ENCODE data around the gene HSD17B4.
"Not testable (repeated sequence)": the region's sequence is repeated elsewhere in the genome, so short reads cannot be mapped to it uniquely, and the experiment has no call there.

The HSD17B4 gene

GRCh38 chr5:119417891-119418605 is 34.2 kb upstream of the HSD17B4 start:
- Histone ChIP-seq H3K4me1 (ENCODE audit: control insufficient read depth, insufficient read depth, low read length) (no peaks in the 10 kb centered on the region), H3K36me3 (ENCODE audit: control insufficient read depth, insufficient read depth, low read length) (no peaks in the 10 kb centered on the region), H3K27me3 (ENCODE audit: control insufficient read depth, insufficient read depth, low read length) (no peaks in the 10 kb centered on the region), H3K9ac (ENCODE audit: low read length) (no peak overlapping the region), H3K4me3 (ENCODE audit: low read length) (no peak overlapping the region), H3K27ac (ENCODE audit: low read depth, low read length) (no peak overlapping the region)

DNA sequence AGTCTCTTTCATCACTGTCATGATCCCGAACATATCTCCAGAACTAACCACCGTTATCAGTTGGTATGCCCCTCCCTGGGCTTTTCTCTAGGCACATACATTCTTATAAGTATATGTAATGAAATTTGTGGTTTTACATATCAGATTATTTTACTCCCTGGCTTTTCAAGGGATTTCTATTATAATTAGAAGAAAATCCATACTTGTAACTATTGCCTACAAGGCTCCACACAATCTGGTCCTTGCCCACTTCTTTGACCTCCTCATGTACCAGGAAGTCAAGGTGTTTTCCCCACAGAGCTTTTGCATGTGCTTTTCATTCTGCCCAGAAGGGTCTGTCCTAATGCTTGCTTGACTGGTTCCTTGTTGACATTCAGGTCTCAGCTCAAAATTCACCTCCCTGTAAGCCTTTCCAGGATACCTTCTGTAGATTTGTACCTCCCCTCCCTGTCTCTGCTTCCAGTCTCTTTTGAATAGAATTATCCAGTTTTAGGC is 33.6 kb upstream of the HSD17B4 start:
- no peaks in the 10 kb centered on the region for H3K4me1 ChIP-seq (ENCODE audit: control insufficient read depth, insufficient read depth, low read length)
- H3K4me3 ChIP-seq (ENCODE audit: low read length): no peak overlapping the region
- H3K36me3 ChIP-seq (ENCODE audit: control insufficient read depth, insufficient read depth, low read length): no peaks in the 10 kb centered on the region
- H3K27ac ChIP-seq (ENCODE audit: low read depth, low read length): no peak overlapping the region
- no peaks in the 10 kb centered on the region for H3K27me3 ChIP-seq (ENCODE audit: control insufficient read depth, insufficient read depth, low read length)
- no peak overlapping the region for H3K9ac ChIP-seq (ENCODE audit: low read length)

DNA sequence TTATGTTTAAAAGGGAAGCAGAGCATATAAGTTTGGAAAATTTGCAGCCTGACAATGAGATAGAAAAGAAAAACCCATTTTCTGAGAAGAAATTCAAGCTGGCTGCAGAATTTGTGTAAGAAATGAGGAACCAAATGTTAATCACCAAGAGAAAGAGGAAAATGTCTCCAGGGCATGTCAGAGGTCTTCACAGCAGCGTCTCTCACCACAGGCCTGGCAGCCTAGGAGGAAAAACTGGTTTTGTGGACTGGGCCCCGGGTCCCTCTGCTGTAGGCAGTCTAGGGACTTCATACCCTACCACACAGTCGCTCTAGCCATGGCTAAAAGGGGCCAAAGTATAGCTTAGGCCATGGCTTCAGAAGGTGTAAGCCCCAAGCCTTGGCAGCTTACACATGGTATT is 32.1 kb upstream of the HSD17B4 start:
- no peaks in the 10 kb centered on the region for H3K27me3 ChIP-seq (ENCODE audit: control insufficient read depth, insufficient read depth, low read length)
- no peak overlapping the region for H3K9ac ChIP-seq (ENCODE audit: low read length)
- H3K27ac ChIP-seq (ENCODE audit: low read depth, low read length): no peak overlapping the region
- H3K4me3 ChIP-seq (ENCODE audit: low read length): no peak overlapping the region
- H3K36me3 ChIP-seq (ENCODE audit: control insufficient read depth, insufficient read depth, low read length): no peaks in the 10 kb centered on the region
- H3K4me1 ChIP-seq (ENCODE audit: control insufficient read depth, insufficient read depth, low read length): no peaks in the 10 kb centered on the region

GRCh38 chr5:119426057-119426456 is 26.2 kb upstream of the HSD17B4 start:
- no peaks in the 10 kb centered on the region for H3K27me3 ChIP-seq (ENCODE audit: control insufficient read depth, insufficient read depth, low read length)
- H3K27ac ChIP-seq (ENCODE audit: low read depth, low read length): no peak overlapping the region
- no peak overlapping the region for H3K9ac ChIP-seq (ENCODE audit: low read length)
- no peaks in the 10 kb centered on the region for H3K36me3 ChIP-seq (ENCODE audit: control insufficient read depth, insufficient read depth, low read length)
- no peak overlapping the region for H3K4me3 ChIP-seq (ENCODE audit: low read length)
- peaks cover 3% of the 10 kb centered on the region for H3K4me1 ChIP-seq (ENCODE audit: control insufficient read depth, insufficient read depth, low read length)

DNA sequence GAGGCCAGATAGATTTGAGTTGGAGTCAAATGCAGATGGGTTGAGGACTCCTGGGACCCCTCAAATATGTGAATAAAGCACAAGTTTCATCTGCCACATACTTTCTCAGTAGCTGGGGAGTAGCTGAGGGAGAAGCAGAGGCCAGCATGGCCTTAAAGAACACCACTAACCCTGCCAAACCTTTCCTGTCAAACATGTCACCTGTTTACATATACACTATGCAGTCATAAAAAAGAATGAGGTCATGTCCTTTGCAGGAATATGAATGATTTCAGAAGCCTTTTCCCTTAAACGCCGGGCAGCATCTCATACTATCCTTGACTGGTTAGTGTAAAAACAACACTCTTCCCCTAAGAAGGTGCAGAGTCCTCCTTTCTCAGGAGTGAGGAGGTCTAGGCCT is 25.2 kb upstream of the HSD17B4 start:
- Histone ChIP-seq H3K27me3 (ENCODE audit: control insufficient read depth, insufficient read depth, low read length) (no peaks in the 10 kb centered on the region), H3K27ac (ENCODE audit: low read depth, low read length) (no peak overlapping the region), H3K4me3 (ENCODE audit: low read length) (no peak overlapping the region), H3K9ac (ENCODE audit: low read length) (no peak overlapping the region), H3K4me1 (ENCODE audit: control insufficient read depth, insufficient read depth, low read length) (peaks cover 3% of the 10 kb centered on the region), H3K36me3 (ENCODE audit: control insufficient read depth, insufficient read depth, low read length) (no peaks in the 10 kb centered on the region)

DNA sequence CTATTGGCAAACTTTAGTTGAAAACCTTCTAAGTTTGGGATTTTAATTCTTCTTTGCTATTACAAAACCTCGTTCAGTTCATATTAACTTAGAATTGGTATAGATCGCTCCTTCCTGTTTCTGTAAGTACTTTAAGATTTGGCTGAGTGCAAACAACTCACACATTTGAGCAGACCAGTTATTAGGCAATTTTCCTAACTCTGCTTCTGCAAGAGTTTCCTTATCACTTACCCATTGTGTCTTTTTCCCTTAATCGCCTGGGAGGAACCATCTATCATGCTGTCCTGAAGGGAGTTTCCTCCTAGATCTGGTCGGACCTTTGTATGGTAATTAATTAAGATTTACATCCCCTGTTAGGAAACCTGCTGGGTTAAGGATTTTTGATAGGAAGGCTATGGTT is 24.7 kb upstream of the HSD17B4 start:
- not testable (repeated sequence) for H3K36me3 ChIP-seq (ENCODE audit: control insufficient read depth, insufficient read depth, low read length); H3K27ac ChIP-seq (ENCODE audit: low read depth, low read length); H3K9ac ChIP-seq (ENCODE audit: low read length); H3K4me1 ChIP-seq (ENCODE audit: control insufficient read depth, insufficient read depth, low read length); H3K27me3 ChIP-seq (ENCODE audit: control insufficient read depth, insufficient read depth, low read length); H3K4me3 ChIP-seq (ENCODE audit: low read length)

- H3K4me3 ChIP-seq (ENCODE audit: low read length); H3K27me3 ChIP-seq (ENCODE audit: control insufficient read depth, insufficient read depth, low read length); H3K9ac ChIP-seq (ENCODE audit: low read length); H3K27ac ChIP-seq (ENCODE audit: low read depth, low read length); H3K4me1 ChIP-seq (ENCODE audit: control insufficient read depth, insufficient read depth, low read length); H3K36me3 ChIP-seq (ENCODE audit: control insufficient read depth, insufficient read depth, low read length): not testable (repeated sequence)
Measured at GRCh38 chr5:119428166-119428565, 24.1 kb upstream of the HSD17B4 start.

DNA sequence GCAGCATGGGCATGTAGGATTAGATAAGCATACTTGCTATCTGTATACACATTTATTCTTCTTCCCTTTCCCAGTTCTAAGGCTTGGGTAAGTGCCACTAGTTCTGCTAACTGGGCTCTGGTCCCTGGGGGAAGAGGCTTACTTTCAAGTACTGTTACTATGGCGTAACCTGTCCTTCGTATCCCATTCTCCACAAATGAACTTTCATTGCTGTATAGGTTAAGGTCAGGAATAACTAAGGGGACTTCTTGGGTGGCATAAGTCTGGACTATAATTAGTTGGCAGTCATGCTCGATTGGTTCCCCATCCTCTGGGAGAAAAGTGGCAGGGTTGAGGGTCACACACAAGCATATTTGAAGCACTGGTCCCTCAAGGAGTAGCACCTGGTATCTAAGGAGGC is 23.7 kb upstream of the HSD17B4 start:
- not testable (repeated sequence) for H3K4me1 ChIP-seq (ENCODE audit: control insufficient read depth, insufficient read depth, low read length); H3K27ac ChIP-seq (ENCODE audit: low read depth, low read length); H3K4me3 ChIP-seq (ENCODE audit: low read length); H3K27me3 ChIP-seq (ENCODE audit: control insufficient read depth, insufficient read depth, low read length); H3K9ac ChIP-seq (ENCODE audit: low read length); H3K36me3 ChIP-seq (ENCODE audit: control insufficient read depth, insufficient read depth, low read length)

DNA sequence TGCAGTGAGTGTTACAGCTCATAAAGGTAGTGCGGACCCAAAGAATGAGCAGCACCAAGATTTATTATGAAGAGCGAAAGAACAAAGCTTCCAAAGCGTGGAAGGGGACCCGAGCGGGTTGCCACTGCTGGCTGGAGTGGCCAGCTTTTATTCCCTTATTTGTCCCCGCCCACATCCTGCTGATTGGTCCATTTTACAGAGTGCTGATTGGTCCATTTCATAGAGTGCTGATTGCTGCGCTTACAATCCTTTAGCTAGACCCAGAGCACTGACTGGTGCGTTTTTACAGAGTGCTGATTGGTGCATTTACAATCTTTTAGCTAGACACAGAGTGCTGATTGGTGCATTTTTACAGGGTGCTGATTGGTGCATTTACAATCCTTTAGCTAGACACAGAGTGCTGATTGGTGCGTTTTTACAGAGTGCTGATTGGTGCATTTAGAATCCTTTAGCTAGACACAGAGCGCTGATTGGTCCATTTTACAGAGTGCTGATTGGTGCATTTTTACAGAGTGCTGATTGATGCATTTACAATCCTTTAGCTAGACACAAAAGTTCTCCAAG is 19.5 kb upstream of the HSD17B4 start:
- H3K4me1 ChIP-seq (ENCODE audit: control insufficient read depth, insufficient read depth, low read length); H3K4me3 ChIP-seq (ENCODE audit: low read length); H3K36me3 ChIP-seq (ENCODE audit: control insufficient read depth, insufficient read depth, low read length); H3K27me3 ChIP-seq (ENCODE audit: control insufficient read depth, insufficient read depth, low read length); H3K9ac ChIP-seq (ENCODE audit: low read length); H3K27ac ChIP-seq (ENCODE audit: low read depth, low read length): not testable (repeated sequence)

DNA sequence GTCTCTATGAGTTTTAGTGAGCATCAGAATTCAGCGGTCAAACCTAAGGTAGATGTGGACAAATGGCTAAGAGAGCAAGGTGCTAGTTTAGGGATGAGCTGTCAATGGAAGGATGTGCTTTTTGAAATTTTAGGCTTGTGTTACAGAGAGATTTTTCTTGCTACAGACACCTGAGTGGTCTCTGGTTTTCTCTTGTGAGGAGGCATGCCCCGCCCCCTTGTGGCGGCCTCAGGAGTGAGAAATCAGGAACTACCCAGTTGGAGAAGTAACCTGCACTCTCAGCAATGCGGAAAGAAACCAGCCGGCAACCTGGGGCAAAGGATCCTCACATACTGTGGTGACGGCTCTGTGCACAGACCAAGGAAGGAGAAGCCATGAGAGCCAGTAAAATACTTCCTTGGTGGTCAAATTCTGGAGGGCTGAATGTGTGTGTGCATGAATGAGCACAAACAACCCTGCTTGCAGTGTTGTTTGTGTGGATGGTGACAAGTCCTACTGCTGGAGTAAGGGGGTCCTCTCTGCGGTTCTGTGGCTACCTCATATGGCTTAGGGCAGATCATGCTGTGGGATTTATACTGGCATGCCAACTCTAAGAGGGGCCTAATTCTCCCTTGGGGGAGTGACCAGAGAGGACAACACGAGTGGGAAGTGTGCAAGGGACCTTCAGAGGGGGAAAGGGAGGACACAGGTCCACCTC is 16.7 kb upstream of the HSD17B4 start:
- no peak overlapping the region for H3K27ac ChIP-seq (ENCODE audit: low read depth, low read length)
- no peaks in the 10 kb centered on the region for H3K36me3 ChIP-seq (ENCODE audit: control insufficient read depth, insufficient read depth, low read length)
- H3K9ac ChIP-seq (ENCODE audit: low read length): no peak overlapping the region
- H3K4me1 ChIP-seq (ENCODE audit: control insufficient read depth, insufficient read depth, low read length): no peaks in the 10 kb centered on the region
- no peaks in the 10 kb centered on the region for H3K27me3 ChIP-seq (ENCODE audit: control insufficient read depth, insufficient read depth, low read length)
- no peak overlapping the region for H3K4me3 ChIP-seq (ENCODE audit: low read length)

DNA sequence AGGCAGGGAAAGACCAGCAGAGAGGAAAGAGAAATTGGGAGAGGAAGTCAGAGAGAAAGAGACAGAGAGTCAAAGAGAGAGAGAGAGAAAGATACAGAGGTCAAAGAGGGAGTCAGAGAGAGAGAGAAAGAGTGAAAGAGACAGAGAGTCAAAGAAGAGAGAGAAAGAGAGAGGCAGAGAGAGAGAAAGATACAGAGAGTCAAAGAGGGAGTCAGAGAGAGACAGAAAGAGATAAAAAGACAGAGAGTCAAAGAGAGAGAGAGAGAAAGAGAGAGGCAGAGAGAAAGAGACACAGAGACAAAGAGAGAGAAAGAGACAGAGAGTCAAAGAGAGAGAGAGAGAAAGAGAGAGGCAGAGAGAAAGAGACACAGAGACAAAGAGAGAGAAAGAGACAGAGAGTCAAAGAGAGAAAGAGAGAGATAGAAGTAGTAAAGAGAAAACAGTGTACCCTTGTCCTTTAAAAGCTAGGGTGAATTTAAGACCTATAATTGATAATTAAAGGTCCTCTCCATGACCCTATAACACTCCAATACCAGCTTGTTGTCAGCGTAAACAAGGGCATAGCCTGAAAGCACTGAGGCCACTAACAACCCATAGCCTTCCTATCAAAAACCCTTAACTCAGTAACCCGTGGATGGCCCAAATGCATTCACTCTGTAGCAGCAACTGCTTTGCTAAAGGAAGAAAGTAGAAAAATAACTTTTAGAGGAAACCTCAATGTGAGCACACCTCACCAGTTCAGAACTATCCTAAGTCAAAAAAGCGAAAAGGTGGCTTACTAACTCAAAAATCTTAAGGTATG is 14.3 kb upstream of the HSD17B4 start:
- H3K4me1 ChIP-seq (ENCODE audit: control insufficient read depth, insufficient read depth, low read length); H3K4me3 ChIP-seq (ENCODE audit: low read length); H3K9ac ChIP-seq (ENCODE audit: low read length); H3K36me3 ChIP-seq (ENCODE audit: control insufficient read depth, insufficient read depth, low read length); H3K27me3 ChIP-seq (ENCODE audit: control insufficient read depth, insufficient read depth, low read length); H3K27ac ChIP-seq (ENCODE audit: low read depth, low read length): not testable (repeated sequence)

- not testable (repeated sequence) for H3K36me3 ChIP-seq (ENCODE audit: control insufficient read depth, insufficient read depth, low read length); H3K27me3 ChIP-seq (ENCODE audit: control insufficient read depth, insufficient read depth, low read length); H3K4me3 ChIP-seq (ENCODE audit: low read length); H3K27ac ChIP-seq (ENCODE audit: low read depth, low read length); H3K4me1 ChIP-seq (ENCODE audit: control insufficient read depth, insufficient read depth, low read length); H3K9ac ChIP-seq (ENCODE audit: low read length)
Measured at GRCh38 chr5:119438587-119438917, 13.7 kb upstream of the HSD17B4 start.

All from rectal smooth muscle tissue (tissue), 1 donor.